Activated T-helper 1 cell treated with Interleukin-2 at 50 U/mL for 16 hours (primary cell): Measurements from ENCODE around the gene SREBF2.
"Not testable (repeated sequence)": the region's sequence is repeated elsewhere in the genome, so short reads cannot be mapped to it uniquely, and the experiment has no call there.

Experiments
- DNase-seq: peaks from one replicate; pipeline ENCODE4 v3.0.0-alpha.2; 2020; ENCODE audit warnings: low read depth

The SREBF2 gene

GRCh38 chr22:41842996-41843970, 10.4 kb downstream of the SREBF2 start:
- no peak for DNase-seq

- no peak for DNase-seq
Measured at GRCh38 chr22:41844036-41844435, 11.1 kb downstream of the SREBF2 start.

GRCh38 chr22:41844513-41844912, 11.6 kb downstream of the SREBF2 start:
- DNase-seq: no peak

- no peak for DNase-seq
Measured at GRCh38 chr22:41845380-41846267, 12.7 kb downstream of the SREBF2 start.

- DNase-seq: no peak
Measured at GRCh38 chr22:41846268-41846987, 13.5 kb downstream of the SREBF2 start.

- DNase-seq: no peak
Measured at GRCh38 chr22:41847300-41847699, 14.4 kb downstream of the SREBF2 start.

GRCh38 chr22:41848468-41848867, 15.6 kb downstream of the SREBF2 start:
- DNase-seq: no peak

- DNase-seq: no peak
Measured at GRCh38 chr22:41856469-41856868, 23.6 kb downstream of the SREBF2 start.

- DNase-seq: peak; percentile 35
Measured at GRCh38 chr22:41857155-41857859, 24.4 kb downstream of the SREBF2 start.

- DNase-seq: no peak
Measured at GRCh38 chr22:41857860-41858199, 24.9 kb downstream of the SREBF2 start.

- DNase-seq: no peak
Measured at GRCh38 chr22:41862160-41862529, 29.2 kb downstream of the SREBF2 start.

GRCh38 chr22:41862530-41863266, 29.8 kb downstream of the SREBF2 start:
- DNase-seq: no peak

- DNase-seq: no peak
Measured at GRCh38 chr22:41863472-41863871, 30.6 kb downstream of the SREBF2 start.

GRCh38 chr22:41868556-41868955, 35.7 kb downstream of the SREBF2 start:
- DNase-seq: no peak

GRCh38 chr22:41870081-41870480, 37.2 kb downstream of the SREBF2 start:
- DNase-seq: not testable (repeated sequence)

GRCh38 chr22:41870786-41871185, 37.9 kb downstream of the SREBF2 start:
- DNase-seq: no peak

GRCh38 chr22:41873391-41873790, 40.5 kb downstream of the SREBF2 start:
- DNase-seq: no peak

- no peak for DNase-seq
Measured at GRCh38 chr22:41874090-41874489, 41.2 kb downstream of the SREBF2 start.

GRCh38 chr22:41875531-41876270, 42.8 kb downstream of the SREBF2 start:
- no peak for DNase-seq

- DNase-seq: no peak
Measured at GRCh38 chr22:41876275-41876674, 43.4 kb downstream of the SREBF2 start.
